Retinal pigment epithelial cell (primary cell): Measurements from ENCODE around the gene TSPEAR.

Experiments used
- DNase-seq: peaks from one replicate; pipeline ENCODE4 v3.0.0-alpha.2; 2010; ENCODE audit warnings: low read depth
- H3K4me3 ChIP-seq: 2 replicates; pipeline ENCODE4 v1.5.1; 2011; ENCODE audit warnings: mild to moderate bottlenecking, low read length, control low read depth, moderate library complexity
- CTCF ChIP-seq: conservative IDR thresholded peaks from 2 replicates; pipeline ENCODE4 v1.5.1; 2011; ENCODE audit warnings: low read depth, low read length, control low read depth, inconsistent platforms

Gene TSPEAR

GRCh38 chr21:44734026-44734745 lies 22.8 kb upstream of the TSPEAR start:
- TF ChIP-seq CTCF: no peak
- no peak overlapping the region for H3K4me3 ChIP-seq
- no peak for DNase-seq

GRCh38 chr21:44732956-44733355 lies 21.6 kb upstream of the TSPEAR start:
- no peak overlapping the region for H3K4me3 ChIP-seq
- no peak for DNase-seq
- no peak for TF ChIP-seq CTCF

- TF ChIP-seq CTCF: no peak
- DNase-seq: no peak
- no peak overlapping the region for H3K4me3 ChIP-seq
Observed at GRCh38 chr21:44732263-44732662, 20.9 kb upstream of the TSPEAR start.

- TF ChIP-seq CTCF: no peak
- H3K4me3 ChIP-seq: no peak overlapping the region
- no peak for DNase-seq
Observed at GRCh38 chr21:44730951-44731579, 19.7 kb upstream of the TSPEAR start.

GRCh38 chr21:44730028-44730395 lies 18.6 kb upstream of the TSPEAR start:
- H3K4me3 ChIP-seq: no peak overlapping the region
- no peak for TF ChIP-seq CTCF
- DNase-seq: no peak

GRCh38 chr21:44729336-44730027 lies 18.1 kb upstream of the TSPEAR start:
- no peak for TF ChIP-seq CTCF
- H3K4me3 ChIP-seq: no peak overlapping the region
- DNase-seq: no peak

- no peak for TF ChIP-seq CTCF
- no peak for DNase-seq
- H3K4me3 ChIP-seq: no peak overlapping the region
Observed at GRCh38 chr21:44728716-44729115, 17.3 kb upstream of the TSPEAR start.
